GM18499 (cell line): Measurements from ENCODE around the gene FA2H.
A peak's percentile ranks its signal among the peaks of the same experiment; 100 is the strongest.
"Not testable (repeated sequence)": the region's sequence is repeated elsewhere in the genome, so short reads cannot be mapped to it uniquely, and the experiment has no call there.

Experiments used
- ATAC-seq: cut with Tn5 transposase; IDR thresholded peaks from one replicate; pipeline ENCODE4 v1.9.1; 2021; ENCODE audit warnings: moderate number of reproducible peaks; ENCODE audit not compliant: insufficient read depth, unreplicated experiment

The FA2H gene

DNA sequence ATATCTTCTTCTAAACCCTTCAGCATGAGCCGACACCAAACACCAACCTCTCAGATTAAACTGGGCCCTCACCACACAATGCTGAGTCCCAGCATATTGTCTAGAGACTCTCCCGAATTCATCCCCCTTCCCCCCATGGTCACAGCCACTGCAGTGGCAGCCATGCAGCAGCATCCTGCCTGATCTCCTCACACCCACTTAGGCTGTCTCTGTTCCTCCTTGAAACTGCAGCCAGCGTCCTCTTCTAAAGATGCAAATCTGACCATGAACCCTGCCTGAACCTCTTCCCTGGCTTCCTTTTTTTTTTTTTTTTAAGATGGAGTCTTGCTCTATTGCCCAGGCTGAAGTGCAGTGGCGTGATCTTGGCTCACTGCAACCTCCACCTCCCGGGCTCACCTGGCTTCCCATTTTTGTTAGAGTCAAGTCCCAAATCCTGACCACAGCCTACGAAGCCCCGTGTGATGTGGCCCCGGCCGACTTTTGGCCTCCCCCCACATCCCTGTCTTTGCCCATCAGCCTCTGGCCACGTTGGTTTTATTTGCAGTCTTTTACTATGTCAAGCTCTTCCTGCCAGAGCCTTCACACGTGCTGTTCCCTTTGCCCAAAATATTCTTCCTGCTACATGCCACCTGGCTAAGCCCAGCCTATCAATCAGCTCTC is 2.8 kb downstream of the FA2H start:
- ATAC-seq, result peak; percentile 74

GRCh38 chr16:74770831-74771526 is 3.6 kb downstream of the FA2H start:
- no peak for ATAC-seq

DNA sequence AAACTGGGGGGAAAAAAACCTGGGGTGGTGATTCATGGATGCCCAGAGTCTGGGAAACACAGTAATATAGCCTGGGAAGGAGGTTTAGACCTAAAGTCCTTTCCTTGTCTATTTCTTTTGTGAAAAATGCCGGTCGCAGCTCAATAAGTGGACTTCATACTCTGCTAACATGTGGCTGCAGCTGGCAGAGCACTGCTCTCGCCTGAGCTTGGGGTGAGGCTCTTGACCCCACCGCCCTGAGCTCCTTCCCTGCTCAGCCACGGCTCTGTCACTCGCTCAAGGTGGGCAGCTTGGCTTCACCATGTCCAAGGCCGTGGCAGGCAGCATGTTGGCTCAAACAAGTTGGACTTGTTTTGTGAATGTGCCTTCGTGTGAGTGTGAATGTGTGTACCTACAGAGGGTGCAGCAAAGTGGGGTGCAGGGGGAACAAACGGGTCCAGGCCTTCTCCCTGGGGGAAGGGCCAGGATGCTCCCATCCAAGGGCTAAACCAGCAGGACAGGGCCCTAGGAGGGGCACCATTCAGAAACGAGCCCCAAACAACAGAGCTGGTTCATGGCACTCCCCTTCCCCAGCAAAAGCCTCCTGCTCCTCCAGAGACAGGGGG is 4.9 kb downstream of the FA2H start:
- ATAC-seq, result no peak

- no peak for ATAC-seq
These were observed 6.4 kb downstream of the FA2H start for GRCh38 chr16:74768239-74768638.

- ATAC-seq, result no peak
These were observed 6.9 kb downstream of the FA2H start for GRCh38 chr16:74767749-74768148.

- ATAC-seq, result no peak
These were observed 7.9 kb downstream of the FA2H start for GRCh38 chr16:74766729-74767128.

DNA sequence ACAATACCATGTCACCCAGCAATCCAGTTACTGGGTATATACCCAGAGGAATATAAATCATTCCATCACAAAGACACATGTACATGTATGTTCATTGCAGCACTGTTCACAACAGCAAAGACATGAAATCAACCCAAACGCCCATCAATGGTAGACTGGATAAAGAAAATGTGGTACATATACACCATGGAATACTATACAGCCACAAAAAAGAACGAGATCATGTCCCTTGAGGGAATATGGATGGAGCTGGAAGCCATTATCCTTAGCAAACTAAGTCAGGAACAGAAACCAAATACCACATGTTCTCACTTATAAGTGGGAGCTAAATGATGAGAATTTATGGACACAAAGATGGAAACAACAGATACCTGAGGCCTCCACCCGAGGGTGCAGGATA is 10.4 kb downstream of the FA2H start:
- ATAC-seq, result not testable (repeated sequence)

GRCh38 chr16:74761665-74762064 is 13.0 kb downstream of the FA2H start:
- no peak for ATAC-seq

GRCh38 chr16:74760007-74760767 is 14.4 kb downstream of the FA2H start:
- no peak for ATAC-seq

DNA sequence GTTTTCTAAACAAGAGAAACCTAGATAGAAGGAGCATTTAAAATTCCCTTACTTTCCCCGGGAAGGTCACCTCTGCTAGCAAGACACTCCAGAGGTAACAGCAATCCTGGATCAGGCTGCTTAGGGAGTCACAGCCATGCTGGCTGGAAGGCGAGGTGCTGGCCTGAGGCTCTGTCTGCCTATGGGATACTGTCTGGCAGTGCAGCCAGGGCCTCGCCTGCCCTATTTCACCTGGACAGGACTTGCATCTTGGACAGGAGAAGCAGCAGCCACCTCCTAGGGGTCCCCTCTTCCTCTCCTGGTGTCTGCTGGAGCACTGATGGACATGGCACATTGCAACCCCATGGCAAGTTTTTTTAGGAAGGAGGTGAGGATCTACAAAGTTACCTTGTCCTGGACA is 15.1 kb downstream of the FA2H start:
- no peak for ATAC-seq

DNA sequence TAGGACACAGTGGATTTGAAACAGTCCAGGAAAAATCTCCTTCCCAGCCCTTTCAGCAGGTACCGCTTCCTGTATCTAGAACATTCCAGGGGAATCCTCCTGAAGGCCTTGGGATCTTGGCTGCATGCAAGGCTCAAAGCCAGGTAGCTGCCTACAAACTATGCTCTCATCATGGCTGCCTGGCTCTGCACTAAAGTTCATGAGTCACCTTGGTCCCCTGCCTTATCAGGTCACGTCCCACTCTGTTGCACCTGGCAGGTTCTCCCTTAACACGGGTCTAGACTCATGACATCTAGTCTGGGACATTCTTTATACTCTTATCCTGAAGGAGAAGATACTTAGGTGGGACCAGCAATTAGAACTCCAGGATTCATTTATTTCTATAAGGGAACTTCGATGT is 15.8 kb downstream of the FA2H start:
- no peak for ATAC-seq

GRCh38 chr16:74757349-74757748 is 17.3 kb downstream of the FA2H start:
- no peak for ATAC-seq

GRCh38 chr16:74756203-74756602 is 18.4 kb downstream of the FA2H start:
- no peak for ATAC-seq

DNA sequence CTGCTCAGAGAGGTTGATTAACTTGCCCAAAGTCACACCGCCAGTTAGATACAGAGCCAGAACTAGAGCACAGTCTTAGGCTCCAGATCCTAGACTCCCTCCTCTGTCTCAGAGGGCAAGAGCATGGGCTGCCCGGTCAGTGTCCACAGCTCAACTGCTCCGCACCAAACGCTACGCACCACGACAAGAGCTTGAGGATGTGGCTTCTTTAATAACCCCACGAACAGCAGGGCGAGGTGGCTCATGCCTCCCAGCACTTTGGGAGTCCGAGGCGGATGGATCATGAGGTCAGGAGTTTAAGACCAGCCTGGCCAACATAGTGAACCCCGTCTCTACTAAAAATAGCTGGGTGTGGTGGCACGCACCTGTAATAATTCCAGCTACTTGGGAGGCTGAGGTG is 21.4 kb downstream of the FA2H start:
- ATAC-seq, result no peak

- ATAC-seq, result no peak
These were observed 21.9 kb downstream of the FA2H start for GRCh38 chr16:74752756-74753155.

DNA sequence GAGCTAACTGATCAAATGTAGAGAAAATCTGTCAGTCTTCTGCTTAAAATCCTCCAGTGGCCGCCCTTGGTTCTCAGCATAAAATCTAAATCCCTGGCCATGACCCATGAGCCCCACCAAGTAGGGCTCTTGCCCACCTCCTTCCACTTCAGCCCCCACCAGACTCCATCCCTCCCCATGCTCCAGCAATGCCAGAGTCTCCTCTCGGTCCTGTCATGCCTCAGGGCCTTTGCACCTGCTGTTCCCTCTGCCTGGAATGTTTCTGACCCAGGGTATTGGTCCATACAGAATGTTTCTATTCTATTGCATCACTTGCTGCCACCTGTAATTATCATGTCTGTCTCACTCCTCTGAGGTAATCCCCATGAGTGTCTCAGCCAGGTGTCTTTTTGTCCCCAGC is 22.4 kb downstream of the FA2H start:
- no peak for ATAC-seq

DNA sequence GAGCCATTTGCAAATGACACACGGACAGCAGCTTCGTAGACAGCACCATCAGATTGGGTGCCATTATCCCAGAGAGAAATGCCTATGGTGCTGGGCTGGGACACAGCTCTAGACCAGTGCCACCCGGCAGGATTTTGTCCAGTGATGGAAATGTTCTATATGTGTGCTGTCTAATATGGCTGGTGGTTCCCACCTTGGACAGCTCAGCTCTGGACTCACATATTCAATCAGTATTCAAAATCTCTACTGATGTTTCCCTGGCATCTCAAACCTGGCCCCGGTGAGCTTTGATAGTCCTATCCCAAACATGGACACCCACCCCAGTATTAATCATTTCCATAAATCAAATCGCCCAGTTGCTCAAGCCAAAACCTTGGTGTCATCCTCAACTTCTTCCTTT is 23.0 kb downstream of the FA2H start:
- ATAC-seq, result no peak

GRCh38 chr16:74749291-74750055 is 25.1 kb downstream of the FA2H start:
- no peak for ATAC-seq

- no peak for ATAC-seq
These were observed 26.0 kb downstream of the FA2H start for GRCh38 chr16:74748616-74749026.
